Stimulated activated CD8-positive, alpha-beta memory T cell treated with anti-CD3 and anti-CD28 coated beads, Interleukin-2, amount 100 ng/mL, for 1 hour (primary cell): ENCODE data around the gene PLCB4.

Source experiments
- DNase-seq, 2 donors: peaks; one replicate each; pipeline ENCODE4 v3.0.0-alpha.2; 2020; ENCODE audit warnings: low read depth in 2 of 2

The PLCB4 gene

DNA sequence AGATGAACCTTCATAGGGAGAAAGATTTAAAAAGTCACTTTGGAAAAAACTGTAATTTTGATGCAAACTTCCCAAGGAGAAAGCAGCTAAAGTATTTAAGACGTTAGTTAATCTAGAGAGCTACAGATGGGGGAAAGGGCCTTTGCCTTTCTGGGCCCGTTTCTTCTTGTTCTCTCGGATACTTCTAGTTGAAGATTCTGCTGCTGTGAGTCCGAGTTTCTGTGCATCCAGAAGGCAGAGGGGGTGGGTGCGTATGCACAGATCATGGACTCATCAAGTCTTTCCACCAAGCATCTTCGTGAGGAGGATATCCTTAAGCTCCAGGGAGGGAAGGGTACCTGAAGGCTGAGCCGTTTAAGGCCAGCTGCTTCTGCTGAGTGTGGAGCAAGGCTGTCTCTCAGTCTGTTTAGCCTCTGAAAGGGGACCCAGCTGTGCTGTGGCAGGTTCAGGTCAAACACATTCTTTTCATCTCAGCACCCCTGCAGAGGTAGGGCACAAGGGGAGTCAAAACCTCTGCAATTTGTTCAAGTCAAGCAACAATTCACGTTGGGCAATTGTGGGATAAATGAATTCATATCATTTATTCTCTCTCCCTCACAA, 449.8 kb downstream of the PLCB4 start:
- no peak for DNase-seq

DNA sequence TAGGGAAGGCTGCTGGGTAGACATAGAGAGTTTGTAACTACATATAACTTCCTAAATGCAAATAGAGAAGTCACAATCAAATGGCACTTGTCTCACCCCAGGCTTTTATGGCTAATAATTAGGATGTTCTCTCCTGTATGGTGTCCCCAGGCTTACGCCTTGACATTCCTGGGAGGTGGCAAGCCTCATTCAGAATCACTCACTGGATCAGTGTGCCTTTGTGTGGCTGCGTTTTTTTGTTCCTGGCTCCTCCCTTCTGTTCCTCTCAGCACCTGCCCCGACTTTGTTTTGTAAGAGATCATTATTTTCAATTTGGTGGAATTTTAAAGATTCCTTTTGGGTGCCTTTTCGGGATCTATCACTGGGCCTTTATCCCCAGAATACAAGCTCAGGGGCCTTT, 451.2 kb downstream of the PLCB4 start:
- DNase-seq, result no peak

- DNase-seq, result no peak
Measured at GRCh38 chr20:9523636-9524035, 454.7 kb downstream of the PLCB4 start.
